GM19438 (cell line): ENCODE results near the gene ARMC3.
"Not testable (repeated sequence)": the region's sequence is repeated elsewhere in the genome, so short reads cannot be mapped to it uniquely, and the experiment has no call there.

Source experiments
- ATAC-seq: cut with Tn5 transposase; IDR thresholded peaks from one replicate; pipeline ENCODE4 v1.9.1; 2021; ENCODE audit warnings: low read depth; ENCODE audit not compliant: unreplicated experiment

Gene ARMC3, protein sequence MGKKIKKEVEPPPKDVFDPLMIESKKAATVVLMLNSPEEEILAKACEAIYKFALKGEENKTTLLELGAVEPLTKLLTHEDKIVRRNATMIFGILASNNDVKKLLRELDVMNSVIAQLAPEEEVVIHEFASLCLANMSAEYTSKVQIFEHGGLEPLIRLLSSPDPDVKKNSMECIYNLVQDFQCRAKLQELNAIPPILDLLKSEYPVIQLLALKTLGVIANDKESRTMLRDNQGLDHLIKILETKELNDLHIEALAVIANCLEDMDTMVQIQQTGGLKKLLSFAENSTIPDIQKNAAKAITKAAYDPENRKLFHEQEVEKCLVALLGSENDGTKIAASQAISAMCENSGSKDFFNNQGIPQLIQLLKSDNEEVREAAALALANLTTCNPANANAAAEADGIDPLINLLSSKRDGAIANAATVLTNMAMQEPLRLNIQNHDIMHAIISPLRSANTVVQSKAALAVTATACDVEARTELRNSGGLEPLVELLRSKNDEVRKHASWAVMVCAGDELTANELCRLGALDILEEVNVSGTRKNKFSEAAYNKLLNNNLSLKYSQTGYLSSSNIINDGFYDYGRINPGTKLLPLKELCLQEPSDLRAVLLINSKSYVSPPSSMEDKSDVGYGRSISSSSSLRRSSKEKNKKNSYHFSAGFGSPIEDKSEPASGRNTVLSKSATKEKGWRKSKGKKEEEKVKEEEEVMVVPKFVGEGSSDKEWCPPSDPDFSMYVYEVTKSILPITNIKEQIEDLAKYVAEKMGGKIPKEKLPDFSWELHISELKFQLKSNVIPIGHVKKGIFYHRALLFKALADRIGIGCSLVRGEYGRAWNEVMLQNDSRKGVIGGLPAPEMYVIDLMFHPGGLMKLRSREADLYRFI

GRCh38 chr10:22927661-22928403 lies at the start of gene ARMC3:
Gene ARMC3, plus strand, starts transcription at chr10:22928053. Its CDS starts 3,944 bp downstream, at chr10:22931997.
- ATAC-seq = peak; percentile 83

GRCh38 chr10:22891797-22892196 lies 36.1 kb upstream of the ARMC3 start:
- no peak for ATAC-seq

DNA sequence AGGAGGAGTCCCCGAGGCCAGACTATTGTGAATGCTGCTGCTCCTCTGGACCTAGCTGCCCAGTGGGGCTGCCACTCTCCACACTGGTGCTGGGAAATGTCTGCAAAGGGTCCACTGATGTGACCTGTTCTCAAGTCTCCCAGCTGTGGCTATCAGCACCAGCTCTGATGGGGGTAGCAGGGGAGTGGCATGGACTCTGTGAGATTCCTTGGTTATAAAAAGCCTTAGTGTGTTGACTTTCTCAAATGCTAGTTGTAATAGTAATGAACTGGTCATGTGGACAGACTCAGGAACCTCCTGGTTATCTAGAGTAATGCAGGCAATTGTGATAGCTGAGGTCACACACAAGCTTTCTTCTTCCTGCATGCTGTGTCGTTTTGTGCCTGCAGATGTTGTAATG lies 34.1 kb upstream of the ARMC3 start:
- ATAC-seq = no peak

DNA sequence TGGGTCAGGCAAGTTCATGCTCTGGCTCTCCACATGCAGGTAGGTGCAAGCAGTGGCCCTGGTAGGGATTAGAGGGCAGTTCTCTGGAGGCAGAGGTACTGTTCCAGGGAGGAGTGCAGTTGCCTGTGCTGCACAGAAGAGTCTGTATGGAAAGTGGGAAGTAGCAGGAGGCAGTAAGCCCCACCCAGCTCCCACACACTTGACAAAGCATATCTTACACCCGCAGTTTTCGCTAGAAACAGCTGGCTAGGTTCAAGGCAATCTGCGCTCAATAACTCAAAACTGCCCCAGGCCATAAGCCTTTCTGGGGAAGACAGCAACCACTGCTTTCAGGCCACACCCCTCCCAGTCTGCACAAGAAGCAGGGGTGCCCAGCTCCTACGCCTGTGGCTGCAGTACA lies 33.1 kb upstream of the ARMC3 start:
- no peak for ATAC-seq

DNA sequence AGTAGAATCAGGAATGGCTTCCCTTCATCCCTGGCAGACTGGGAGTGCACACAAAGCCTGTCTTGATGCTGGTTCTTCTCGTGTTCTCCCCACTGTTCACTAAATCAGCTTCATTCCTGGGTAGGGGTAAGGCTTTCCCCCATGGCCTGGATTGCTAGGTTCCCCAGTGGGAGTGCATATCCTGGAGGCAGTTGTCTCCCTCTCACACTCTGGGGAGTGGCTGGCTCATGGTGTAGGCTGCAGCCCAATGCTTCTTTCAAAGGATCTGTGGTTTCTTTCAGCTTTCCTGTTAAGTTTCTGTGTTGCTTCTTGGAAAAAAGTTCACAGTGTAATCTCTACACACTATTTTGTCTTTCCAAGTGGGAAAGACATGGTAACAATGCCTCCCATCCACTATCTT lies 32.6 kb upstream of the ARMC3 start:
- no peak for ATAC-seq

- ATAC-seq = no peak
Observed at GRCh38 chr10:22897371-22897770, 30.5 kb upstream of the ARMC3 start.

GRCh38 chr10:22899307-22899706 lies 28.5 kb upstream of the ARMC3 start:
- ATAC-seq = no peak

DNA sequence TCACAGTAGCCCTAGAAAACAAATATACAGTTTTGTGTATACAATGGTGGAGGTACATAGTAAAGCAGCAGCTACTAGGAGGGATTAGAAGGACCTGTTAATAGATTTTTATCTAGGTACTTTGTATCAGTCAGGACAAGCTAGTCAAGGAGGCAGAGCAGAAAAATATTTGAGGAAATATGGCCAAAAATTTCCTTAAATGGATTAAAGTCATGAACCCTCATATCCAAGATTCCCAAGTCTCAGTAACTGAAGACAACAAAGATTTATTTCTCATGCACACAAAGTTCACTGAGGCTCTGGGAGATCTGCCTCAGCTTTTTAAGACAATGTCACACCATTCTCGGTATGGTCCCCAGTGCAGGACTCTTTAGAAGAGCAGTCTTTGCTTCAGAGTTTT lies 28.1 kb upstream of the ARMC3 start:
- ATAC-seq = no peak

GRCh38 chr10:22900841-22901601 lies 26.8 kb upstream of the ARMC3 start:
- no peak for ATAC-seq

- ATAC-seq = not testable (repeated sequence)
Observed at GRCh38 chr10:22902147-22902546, 25.7 kb upstream of the ARMC3 start.

GRCh38 chr10:22903694-22904093 lies 24.2 kb upstream of the ARMC3 start:
- no peak for ATAC-seq

DNA sequence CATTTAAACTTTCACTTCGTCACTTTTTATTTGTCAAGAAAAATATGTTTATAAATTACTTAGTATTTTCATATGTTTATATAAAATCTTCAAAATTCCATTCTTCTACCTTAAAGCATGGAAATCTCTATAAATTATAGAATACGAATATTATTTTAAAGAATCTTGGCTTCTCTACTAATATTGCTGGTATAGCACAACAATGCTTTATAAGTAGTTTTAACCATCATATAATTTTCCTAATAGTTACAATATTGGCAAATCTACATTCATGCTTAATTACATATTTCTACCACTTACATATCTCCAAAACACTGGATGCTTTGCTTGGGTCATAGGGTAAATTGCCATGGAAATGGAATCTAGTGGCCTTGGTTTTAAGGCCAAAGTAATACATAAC lies 21.1 kb upstream of the ARMC3 start:
- no peak for ATAC-seq

DNA sequence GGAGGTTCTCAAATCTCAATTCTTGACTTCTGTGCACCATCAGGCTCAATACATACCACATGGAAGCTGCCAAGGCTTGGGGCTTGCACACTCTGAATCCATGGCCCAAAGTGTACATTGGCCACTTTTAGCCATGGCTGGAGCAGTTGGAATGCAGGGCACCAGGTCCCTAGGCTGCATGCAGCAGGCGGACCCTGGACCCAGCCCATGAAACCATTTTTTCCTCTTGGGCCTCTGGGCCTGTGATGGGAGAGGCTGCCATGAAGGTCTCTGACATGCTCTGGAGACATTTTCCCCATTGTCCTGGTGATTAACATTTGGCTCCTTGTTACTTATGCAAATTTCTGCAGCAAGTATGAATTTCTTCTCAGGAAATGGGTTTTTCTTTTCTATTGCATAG lies 19.0 kb upstream of the ARMC3 start:
- ATAC-seq = no peak

- ATAC-seq = not testable (repeated sequence)
Observed at GRCh38 chr10:22909673-22910072, 18.2 kb upstream of the ARMC3 start.

GRCh38 chr10:22911067-22911466 lies 16.8 kb upstream of the ARMC3 start:
- ATAC-seq = no peak

- no peak for ATAC-seq
Observed at GRCh38 chr10:22911889-22912762, 15.7 kb upstream of the ARMC3 start.

GRCh38 chr10:22912763-22913384 lies 15.0 kb upstream of the ARMC3 start:
- no peak for ATAC-seq

GRCh38 chr10:22913474-22914092 lies 14.3 kb upstream of the ARMC3 start:
- ATAC-seq = no peak
